ENCODE measurements around the gene BCL2L11. TPM values are rescaled to one million over a fixed set of nuclear protein-coding genes. Genes with fewer than 3 reads are reported as not detected.

Gene BCL2L11
- total and polyA plus RNA-seq, 11 donors, result 1.9 to 16.2 (median 6.9) TPM

DNA sequence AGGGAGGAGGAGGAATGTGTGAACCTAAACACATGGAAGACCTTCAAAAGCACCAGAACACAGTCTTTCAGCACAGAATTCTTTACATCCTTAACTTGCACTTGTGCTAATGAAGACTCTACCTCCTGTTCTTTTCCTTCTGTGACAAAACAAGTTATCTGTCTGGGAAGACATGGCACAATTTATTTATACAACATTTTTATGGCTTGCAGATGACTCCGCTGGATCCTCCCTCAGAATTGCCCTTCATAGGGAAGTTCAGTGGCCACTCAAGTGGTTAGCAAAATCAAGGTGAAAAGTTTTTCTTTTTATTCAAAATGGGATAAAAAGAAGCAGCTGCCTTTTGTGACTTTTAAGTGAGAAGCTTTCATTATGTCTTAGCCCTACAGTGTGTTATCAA lies 21.4 kb downstream of the BCL2L11 start:
- TF ChIP-seq, protein P1, sequence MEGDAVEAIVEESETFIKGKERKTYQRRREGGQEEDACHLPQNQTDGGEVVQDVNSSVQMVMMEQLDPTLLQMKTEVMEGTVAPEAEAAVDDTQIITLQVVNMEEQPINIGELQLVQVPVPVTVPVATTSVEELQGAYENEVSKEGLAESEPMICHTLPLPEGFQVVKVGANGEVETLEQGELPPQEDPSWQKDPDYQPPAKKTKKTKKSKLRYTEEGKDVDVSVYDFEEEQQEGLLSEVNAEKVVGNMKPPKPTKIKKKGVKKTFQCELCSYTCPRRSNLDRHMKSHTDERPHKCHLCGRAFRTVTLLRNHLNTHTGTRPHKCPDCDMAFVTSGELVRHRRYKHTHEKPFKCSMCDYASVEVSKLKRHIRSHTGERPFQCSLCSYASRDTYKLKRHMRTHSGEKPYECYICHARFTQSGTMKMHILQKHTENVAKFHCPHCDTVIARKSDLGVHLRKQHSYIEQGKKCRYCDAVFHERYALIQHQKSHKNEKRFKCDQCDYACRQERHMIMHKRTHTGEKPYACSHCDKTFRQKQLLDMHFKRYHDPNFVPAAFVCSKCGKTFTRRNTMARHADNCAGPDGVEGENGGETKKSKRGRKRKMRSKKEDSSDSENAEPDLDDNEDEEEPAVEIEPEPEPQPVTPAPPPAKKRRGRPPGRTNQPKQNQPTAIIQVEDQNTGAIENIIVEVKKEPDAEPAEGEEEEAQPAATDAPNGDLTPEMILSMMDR (IDR thresholded peaks at IDR 0.05), result no peak
- no peak for TF ChIP-seq POLR2A (IDR thresholded peaks at IDR 0.05)
- intact Hi-C loops (cut with DNase I), result no loop called here
- H3K27me3 ChIP-seq, result no peaks in the 10 kb centered on the region
- ATAC-seq (no peak), DNase-seq (no peak)
- H3K4me3 ChIP-seq, result no peak overlapping the region
- 97 to 100% (median 99%) methylated on average over 1 of the region's 1 CpG for WGBS, 4 donors
- H3K9me3 ChIP-seq, result no peaks in the 10 kb centered on the region
- peaks cover 0 to 21% (median 13%) of the 10 kb centered on the region in 12 donors for H3K4me1 ChIP-seq
- H3K36me3 ChIP-seq, result peaks cover 0 to 23% (median 0%) of the 10 kb centered on the region in 9 donors
- no peak overlapping the region for H3K27ac ChIP-seq

DNA sequence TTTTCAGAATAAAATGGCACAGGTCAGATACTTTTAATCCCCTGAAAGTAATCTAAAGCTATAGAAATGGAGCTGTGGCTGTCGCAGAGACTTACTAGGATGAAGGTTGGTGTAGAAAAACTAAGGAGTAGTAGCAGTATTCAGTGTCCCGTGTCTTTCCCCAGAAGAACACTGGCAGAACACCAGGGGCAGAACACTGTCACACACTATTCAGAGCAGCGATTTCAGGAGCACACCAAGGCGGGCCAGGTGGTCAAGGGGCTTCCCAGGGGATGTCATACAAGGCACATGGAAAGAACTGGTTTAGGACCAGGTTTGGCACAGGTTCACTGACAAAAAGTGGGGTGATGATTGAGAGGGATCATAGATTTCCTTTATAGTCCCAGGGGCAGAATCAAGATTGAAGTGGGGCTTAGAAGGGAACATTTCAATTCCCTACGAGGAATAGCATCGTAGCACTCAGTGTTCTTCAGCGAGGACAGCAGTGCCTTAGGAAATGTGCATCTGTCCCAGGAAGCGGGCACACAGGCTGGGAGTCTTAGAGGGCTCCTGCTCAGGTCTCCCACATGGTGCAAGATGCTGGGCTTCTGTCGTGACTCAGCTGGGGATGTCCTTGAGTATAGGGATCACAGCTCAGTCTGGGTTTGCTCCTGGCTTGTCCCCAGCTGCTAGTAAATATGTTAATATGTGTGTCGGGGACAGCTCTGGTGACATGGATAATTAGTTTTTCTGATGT lies 22.6 kb downstream of the BCL2L11 start:
- no peak for TF ChIP-seq POLR2A (IDR thresholded peaks at IDR 0.05)
- TF ChIP-seq, protein P1 (IDR thresholded peaks at IDR 0.05), result no peak
- peaks cover 0 to 21% (median 0%) of the 10 kb centered on the region in 9 donors for H3K36me3 ChIP-seq
- H3K9me3 ChIP-seq, result no peaks in the 10 kb centered on the region
- intact Hi-C loops (cut with DNase I), result no loop called here
- H3K4me1 ChIP-seq, result peaks cover 0 to 25% (median 13%) of the 10 kb centered on the region in 12 donors
- no peak overlapping the region for H3K4me3 ChIP-seq
- ATAC-seq (no peak), DNase-seq (no peak)
- no peaks in the 10 kb centered on the region for H3K27me3 ChIP-seq
- WGBS, 4 donors, result 89 to 93% (median 91%) methylated on average over 10 of the region's 10 CpGs
- no peak overlapping the region for H3K27ac ChIP-seq

DNA sequence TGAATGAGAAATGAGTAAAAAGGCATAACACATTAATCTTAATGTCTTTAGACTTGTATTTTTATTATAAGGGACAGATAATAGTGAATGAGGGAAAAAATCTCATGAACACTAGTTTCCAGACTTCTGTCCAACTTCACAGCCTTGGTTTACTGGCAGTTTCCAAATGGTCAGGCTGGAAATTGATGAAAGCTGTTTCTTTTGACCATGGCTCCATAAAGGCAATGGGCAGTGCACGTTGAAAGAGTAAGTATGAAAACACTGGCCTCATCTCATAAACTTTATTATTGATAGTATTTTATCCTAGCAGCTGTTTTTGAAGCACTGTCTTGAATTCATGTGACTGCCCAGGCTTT lies 23.1 kb downstream of the BCL2L11 start:
- Histone ChIP-seq H3K4me1 (peaks cover 0 to 25% (median 12%) of the 10 kb centered on the region in 12 donors), H3K36me3 (peaks cover 0 to 21% (median 0%) of the 10 kb centered on the region in 9 donors), H3K27ac (no peak overlapping the region), H3K4me3 (no peak overlapping the region), H3K27me3 (no peaks in the 10 kb centered on the region), H3K9me3 (no peaks in the 10 kb centered on the region)
- 85 to 91% (median 88%) methylated on average over 1 of the region's 1 CpG for WGBS, 4 donors
- TF ChIP-seq, protein P1 (IDR thresholded peaks at IDR 0.05), result no peak
- TF ChIP-seq POLR2A (IDR thresholded peaks at IDR 0.05), result no peak
- DNase-seq, result no peak
- intact Hi-C loops (cut with DNase I), result no loop called here
- ATAC-seq, result no peak

DNA sequence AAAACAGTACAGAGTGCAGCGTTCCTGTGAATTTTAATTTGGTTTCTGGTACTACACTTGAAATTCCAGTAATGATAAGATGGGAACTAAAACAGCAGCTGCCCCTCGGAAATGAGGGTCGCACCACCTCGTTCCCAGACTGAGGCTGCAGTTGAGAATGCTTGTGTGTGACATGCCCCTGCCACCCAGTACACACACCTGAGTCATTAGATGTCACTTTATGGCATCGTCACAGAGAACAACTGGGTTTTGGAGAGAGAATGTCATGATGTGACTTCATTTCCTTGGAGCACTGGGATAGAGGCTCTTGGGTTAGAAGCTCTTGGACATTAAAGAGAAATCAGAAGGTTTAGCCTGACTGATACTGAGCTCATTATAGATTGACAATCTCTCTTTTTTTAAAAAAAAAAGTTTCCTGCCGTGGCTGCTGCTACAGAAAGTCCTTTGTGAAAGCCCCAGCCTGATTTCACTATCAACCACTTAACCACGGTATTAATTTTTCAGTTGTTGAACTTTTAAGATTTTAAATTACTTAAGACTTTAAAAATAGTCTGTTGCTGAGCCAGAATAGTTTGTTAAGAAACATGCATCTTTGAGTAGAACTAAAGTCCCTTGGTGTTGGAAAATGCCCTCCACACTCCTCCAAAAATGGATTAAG lies 24.5 kb downstream of the BCL2L11 start:
- ATAC-seq (no peak), DNase-seq (no peak)
- no peaks in the 10 kb centered on the region for H3K27me3 ChIP-seq
- no peak overlapping the region for H3K27ac ChIP-seq
- H3K4me1 ChIP-seq, result peaks cover 0 to 23% (median 7%) of the 10 kb centered on the region in 12 donors
- no peak overlapping the region for H3K4me3 ChIP-seq
- no peaks in the 10 kb centered on the region for H3K9me3 ChIP-seq
- TF ChIP-seq, protein P1 (IDR thresholded peaks at IDR 0.05), result no peak
- TF ChIP-seq POLR2A (IDR thresholded peaks at IDR 0.05), result no peak
- intact Hi-C loops (cut with DNase I), result no loop called here
- WGBS, 4 donors, result 86 to 90% (median 89%) methylated on average over 7 of the region's 7 CpGs
- H3K36me3 ChIP-seq, result peaks cover 0 to 22% (median 0%) of the 10 kb centered on the region in 9 donors

Measured in heart left ventricle (tissue), 16 donors.